AG09319 (cell line): Measurements from ENCODE around the gene SLC20A1.
"Not testable (repeated sequence)": the region's sequence is repeated elsewhere in the genome, so short reads cannot be mapped to it uniquely, and the experiment has no call there.

ENCODE experiments used
- DNase-seq: peaks from one replicate; pipeline ENCODE4 v3.0.0-alpha.2; 2010; ENCODE audit warnings: low read depth; ENCODE audit errors: extremely low read depth
- CTCF ChIP-seq: IDR thresholded peaks from 2 replicates; pipeline ENCODE4 v1.5.1; 2011; ENCODE audit warnings: low read depth, mild to moderate bottlenecking, inconsistent platforms, low read length, moderate library complexity

SLC20A1 gene

DNA sequence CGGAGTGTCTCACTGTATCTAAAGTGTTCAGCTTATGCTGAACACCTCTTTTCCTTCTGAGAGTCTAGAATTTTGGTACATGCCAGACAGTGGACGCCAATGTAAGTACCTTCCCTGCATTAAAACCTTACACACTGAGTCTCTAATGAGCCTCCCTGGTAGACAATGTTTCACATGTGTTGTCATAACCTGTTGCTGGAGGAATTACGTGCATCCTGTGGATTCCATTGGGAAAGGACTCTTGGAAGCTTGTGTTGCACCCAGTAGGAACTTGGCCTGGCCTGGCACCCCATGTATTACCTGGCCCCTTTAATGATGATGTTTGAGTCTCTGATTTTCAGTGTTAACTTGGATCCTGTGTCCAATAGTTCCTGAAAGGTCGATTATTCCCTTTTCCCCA, 40.8 kb upstream of the SLC20A1 start:
- TF ChIP-seq CTCF, result no peak
- DNase-seq, result no peak

DNA sequence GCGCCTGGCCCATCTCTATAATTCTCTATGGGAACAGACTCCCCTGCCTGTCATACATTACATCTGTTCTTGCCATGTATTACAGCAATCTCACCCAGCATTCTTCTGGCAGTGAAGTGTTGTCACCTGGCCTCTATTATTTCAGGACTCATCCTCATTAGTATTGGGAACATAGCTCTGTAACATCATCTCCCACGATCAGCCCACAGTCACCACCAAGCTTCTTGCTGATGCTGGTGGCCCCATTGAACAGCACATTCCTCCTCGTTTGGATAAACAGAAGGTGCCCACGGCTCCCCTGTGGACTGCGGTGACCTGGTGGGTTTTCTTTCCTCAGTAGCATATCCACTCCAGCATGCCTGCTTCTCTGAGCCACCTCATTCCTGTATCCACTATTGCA, 39.8 kb upstream of the SLC20A1 start:
- no peak for TF ChIP-seq CTCF
- no peak for DNase-seq

DNA sequence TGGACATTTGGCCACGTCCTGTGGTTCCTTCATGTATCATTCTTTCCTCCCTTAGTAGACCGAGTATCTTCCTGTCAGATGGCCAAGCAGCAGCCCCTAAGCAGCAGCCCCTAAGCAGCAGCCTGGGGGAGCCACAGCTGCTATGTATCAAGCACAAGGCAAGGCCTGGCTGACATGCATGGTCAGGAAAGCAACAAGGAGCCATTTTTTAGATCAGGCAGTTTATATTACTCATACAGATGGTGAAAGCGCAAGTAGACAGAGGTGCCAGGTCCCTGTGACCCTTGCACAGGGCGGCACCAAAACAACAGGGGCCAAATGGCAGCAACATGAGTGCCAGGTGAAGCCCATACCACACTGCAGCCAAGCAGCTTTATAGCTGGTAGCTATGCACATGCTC, 39.2 kb upstream of the SLC20A1 start:
- TF ChIP-seq CTCF, result no peak
- no peak for DNase-seq

- DNase-seq, result no peak
- no peak for TF ChIP-seq CTCF
These were observed 37.9 kb upstream of the SLC20A1 start for GRCh38 chr2:112607680-112608438.

GRCh38 chr2:112609320-112609719, 36.4 kb upstream of the SLC20A1 start:
- DNase-seq, result not testable (repeated sequence)

DNA sequence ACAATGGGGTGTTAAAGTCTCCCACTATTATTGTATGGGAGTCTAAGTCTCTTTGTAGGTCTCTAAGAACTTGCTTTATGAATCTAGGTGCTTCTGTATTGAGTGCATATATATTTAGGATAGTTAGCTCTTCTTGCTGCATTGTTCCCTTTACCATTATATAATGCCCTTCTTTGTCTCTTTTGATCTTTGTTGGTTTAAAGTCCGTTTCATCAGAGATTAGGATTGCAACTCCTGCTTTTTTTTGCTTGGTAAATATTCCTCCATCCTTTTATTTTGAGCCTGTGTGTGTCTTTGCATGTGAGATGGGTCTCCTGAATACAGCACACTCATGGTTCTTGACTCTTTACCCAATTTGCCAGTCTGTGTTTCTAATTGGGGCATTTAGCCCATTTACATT, 33.5 kb upstream of the SLC20A1 start:
- not testable (repeated sequence) for DNase-seq

DNA sequence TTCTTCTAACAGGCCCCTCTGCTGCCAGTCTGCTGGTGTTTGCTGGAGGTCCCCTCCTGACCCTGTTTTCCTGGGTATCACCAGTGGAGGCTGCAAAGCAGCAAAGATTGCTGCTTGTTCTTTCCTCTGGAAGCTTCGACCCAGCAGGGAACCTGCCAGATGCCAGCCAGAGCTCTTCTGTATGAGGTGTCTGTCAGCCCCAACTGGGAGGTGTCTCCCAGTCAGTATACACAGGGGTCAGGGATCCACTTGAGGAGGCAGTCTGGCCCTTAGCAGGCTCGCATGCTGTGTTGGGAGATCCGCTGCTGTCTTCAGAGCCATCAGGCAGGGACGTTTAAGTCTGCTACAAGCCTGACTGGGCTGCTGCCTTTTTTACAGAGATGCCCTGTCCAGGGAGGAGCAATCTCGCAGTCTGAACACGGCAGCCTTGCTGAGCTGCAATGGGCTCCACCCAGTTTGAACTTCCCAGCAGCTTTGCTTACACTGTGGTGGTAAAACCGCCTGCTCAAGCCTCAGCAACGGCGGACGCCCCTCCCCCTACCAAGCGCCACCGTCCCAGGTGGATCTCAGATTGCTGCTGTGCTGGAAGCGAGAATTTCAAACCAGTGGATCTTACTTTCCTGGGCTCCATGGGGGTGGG, 31.4 kb upstream of the SLC20A1 start:
- no peak for DNase-seq
- no peak for TF ChIP-seq CTCF

DNA sequence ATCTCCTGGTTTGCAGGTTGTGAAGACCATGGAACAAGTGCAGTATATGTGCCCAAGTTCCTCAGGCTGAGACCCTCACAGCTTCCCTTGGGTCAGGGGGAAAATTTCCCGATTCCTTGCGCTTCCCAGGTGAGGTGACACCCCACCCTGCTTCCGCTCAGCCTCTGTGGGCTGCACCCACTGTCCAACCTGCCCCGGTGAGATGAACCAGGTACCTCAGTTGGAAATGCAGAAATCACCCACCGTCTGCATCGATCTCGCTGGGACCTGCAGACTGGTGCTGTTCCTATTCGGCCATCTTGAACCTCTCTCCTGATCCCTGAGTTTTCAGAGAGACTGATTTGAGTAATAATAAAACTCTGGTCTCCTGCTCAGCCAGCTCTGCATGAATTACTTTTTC, 30.7 kb upstream of the SLC20A1 start:
- TF ChIP-seq CTCF, result no peak
- no peak for DNase-seq

- DNase-seq, result not testable (repeated sequence)
These were observed 29.9 kb upstream of the SLC20A1 start for GRCh38 chr2:112615798-112616197.
